Neural crest cell (in vitro differentiated cells): Measurements from ENCODE around the gene PRRC2C. TPM values are rescaled to one million over a fixed set of nuclear protein-coding genes. Genes with fewer than 3 reads are reported as not detected.
"Not testable (repeated sequence)": the region's sequence is repeated elsewhere in the genome, so short reads cannot be mapped to it uniquely, and the experiment has no call there.

Source experiments
- DNase-seq: peaks from one replicate; pipeline ENCODE4 v3.0.0; 2021; ENCODE audit warnings: low read depth, mixed read lengths, low spot score
- H3K27ac Mint-ChIP-seq: one replicate; pipeline ENCODE4 v1.8.0; 2021; ENCODE audit warnings: mild to moderate bottlenecking, mixed read lengths; ENCODE audit not compliant: unreplicated experiment
- H3K27me3 Mint-ChIP-seq: 2 replicates; pipeline ENCODE4 v1.8.0; 2021; ENCODE audit warnings: low read depth, mild to moderate bottlenecking, mixed read lengths
- H3K36me3 Mint-ChIP-seq: 2 replicates; pipeline ENCODE4 v1.8.0; 2021; ENCODE audit warnings: low read depth, mild to moderate bottlenecking, mixed read lengths
- H3K4me1 Mint-ChIP-seq: 2 replicates; pipeline ENCODE4 v1.8.0; 2021; ENCODE audit warnings: mixed read lengths
- H3K4me3 Mint-ChIP-seq: one replicate; pipeline ENCODE4 v1.8.0; 2021; ENCODE audit warnings: mild to moderate bottlenecking, mixed read lengths
- H3K9me3 Mint-ChIP-seq: 2 replicates; pipeline ENCODE4 v1.8.0; 2021; ENCODE audit warnings: mixed read lengths
- CTCF ChIP-seq: fragments of 200-600 bp; sonication (generic); conservative IDR thresholded peaks from 2 replicates; pipeline ENCODE4 v1.5.0; 2021; ENCODE audit warnings: antibody characterized with exemption, mild to moderate bottlenecking
- total RNA-seq: library from RNA; stranded (reverse); gene quantifications from 2 replicates; pipeline ENCODE4 v1.2.1, GENCODE V29; 2021

Gene PRRC2C
- total RNA-seq, 1 donor from 2014 or later = 218 TPM

DNA sequence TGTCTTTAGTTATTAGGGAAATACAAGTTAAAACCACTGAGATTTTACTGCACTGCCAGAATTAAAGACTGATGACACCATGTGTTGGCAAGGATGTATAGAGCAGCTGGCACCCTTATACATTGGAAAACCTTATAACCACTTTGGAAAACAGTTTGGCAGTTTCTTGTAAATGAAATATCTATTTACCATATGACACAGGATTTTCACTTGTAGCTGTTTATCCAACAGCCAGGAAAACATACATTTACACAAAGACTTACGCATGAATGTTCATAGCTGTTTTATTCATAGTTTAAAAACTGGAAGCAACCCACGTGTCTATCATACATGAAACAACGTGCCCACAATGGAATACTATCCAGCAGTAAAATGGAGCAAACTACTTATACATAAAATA, 45.3 kb downstream of the PRRC2C start:
- no peak for TF ChIP-seq CTCF
- Mint-ChIP-seq H3K27ac (no peak overlapping the region), H3K36me3 (peaks cover 29% of the 10 kb centered on the region)

DNA sequence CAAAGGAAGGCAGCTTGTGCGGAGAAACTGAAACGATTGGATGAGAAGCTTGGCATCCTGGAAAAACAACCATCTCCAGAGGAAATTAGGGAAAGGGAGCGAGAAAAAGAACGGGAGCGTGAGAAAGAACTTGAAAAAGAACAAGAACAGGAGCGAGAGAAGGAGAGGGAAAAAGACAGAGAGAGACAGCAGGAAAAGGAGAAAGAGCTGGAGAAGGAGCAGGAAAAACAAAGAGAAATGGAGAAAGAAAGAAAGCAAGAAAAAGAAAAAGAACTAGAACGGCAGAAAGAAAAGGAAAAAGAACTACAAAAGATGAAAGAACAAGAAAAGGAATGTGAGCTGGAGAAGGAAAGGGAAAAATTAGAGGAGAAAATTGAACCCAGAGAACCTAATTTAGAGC, 47.2 kb downstream of the PRRC2C start:
- Mint-ChIP-seq H3K27me3 (no peaks in the 10 kb centered on the region), H3K4me1 (no peaks in the 10 kb centered on the region), H3K36me3 (peaks cover 34% of the 10 kb centered on the region), H3K9me3 (no peaks in the 10 kb centered on the region), H3K27ac (no peak overlapping the region), H3K4me3 (no peak overlapping the region)
- no peak for TF ChIP-seq CTCF
- no peak for DNase-seq

More for the DNA sequence above, 45.3 kb downstream of the PRRC2C start:
- no peaks in the 10 kb centered on the region for H3K9me3 Mint-ChIP-seq
- H3K27me3 Mint-ChIP-seq = no peaks in the 10 kb centered on the region
- no peaks in the 10 kb centered on the region for H3K4me1 Mint-ChIP-seq
- no peak overlapping the region for H3K4me3 Mint-ChIP-seq
- no peak for DNase-seq

DNA sequence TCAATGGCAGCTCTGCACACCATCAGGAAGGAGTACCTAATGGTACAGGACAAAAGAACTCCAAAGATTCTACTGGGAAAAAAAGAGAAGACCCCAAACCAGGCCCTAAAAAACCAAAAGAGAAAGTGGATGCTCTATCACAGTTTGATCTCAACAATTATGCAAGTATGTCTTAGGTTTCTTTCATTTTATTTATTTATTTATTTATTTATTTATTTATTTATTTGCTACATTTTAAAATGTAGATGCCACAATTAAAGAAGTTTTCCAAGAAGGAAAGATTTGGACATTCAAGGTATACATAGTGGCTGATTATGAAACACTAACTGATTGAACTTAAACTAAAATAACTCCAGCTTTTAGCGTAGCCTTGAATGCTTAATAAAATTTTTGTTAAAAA, 60.2 kb downstream of the PRRC2C start:
- H3K27me3 Mint-ChIP-seq = no peaks in the 10 kb centered on the region
- H3K9me3 Mint-ChIP-seq = peaks cover 3% of the 10 kb centered on the region
- no peaks in the 10 kb centered on the region for H3K4me1 Mint-ChIP-seq
- DNase-seq = no peak
- H3K27ac Mint-ChIP-seq = no peak overlapping the region
- peaks cover 44% of the 10 kb centered on the region for H3K36me3 Mint-ChIP-seq
- H3K4me3 Mint-ChIP-seq = no peak overlapping the region
- no peak for TF ChIP-seq CTCF

DNA sequence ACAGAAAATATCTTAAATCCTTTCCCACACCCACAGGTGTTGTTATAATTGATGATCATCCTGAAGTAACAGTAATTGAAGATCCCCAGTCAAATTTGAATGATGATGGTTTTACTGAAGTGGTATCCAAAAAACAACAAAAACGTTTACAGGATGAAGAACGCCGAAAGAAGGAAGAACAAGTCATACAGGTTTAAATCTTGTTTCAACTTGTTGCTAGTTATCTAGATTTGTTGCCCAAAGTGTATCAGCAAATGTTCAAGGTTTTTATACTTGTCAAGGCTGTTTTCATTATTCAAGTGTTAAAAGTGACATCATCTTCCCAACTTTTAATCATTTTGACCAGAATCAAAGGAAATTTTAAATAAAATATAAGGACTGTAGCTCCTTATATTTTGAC, 64.7 kb downstream of the PRRC2C start:
- DNase-seq = no peak
- H3K4me1 Mint-ChIP-seq = no peaks in the 10 kb centered on the region
- peaks cover 10% of the 10 kb centered on the region for H3K9me3 Mint-ChIP-seq
- no peak overlapping the region for H3K27ac Mint-ChIP-seq
- H3K4me3 Mint-ChIP-seq = no peak overlapping the region
- no peak for TF ChIP-seq CTCF
- H3K36me3 Mint-ChIP-seq = peaks cover 67% of the 10 kb centered on the region
- no peaks in the 10 kb centered on the region for H3K27me3 Mint-ChIP-seq

GRCh38 chr1:171550598-171551100, 65.3 kb downstream of the PRRC2C start:
- H3K4me1 Mint-ChIP-seq, DNase-seq, H3K27ac Mint-ChIP-seq, H3K9me3 Mint-ChIP-seq, H3K4me3 Mint-ChIP-seq, H3K27me3 Mint-ChIP-seq: not testable (repeated sequence)
- peaks cover 70% of the 10 kb centered on the region for H3K36me3 Mint-ChIP-seq

- not testable (repeated sequence) for H3K4me1 Mint-ChIP-seq, DNase-seq, H3K27ac Mint-ChIP-seq, H3K27me3 Mint-ChIP-seq, H3K4me3 Mint-ChIP-seq
- peaks cover 17% of the 10 kb centered on the region for H3K9me3 Mint-ChIP-seq
- peaks cover 95% of the 10 kb centered on the region for H3K36me3 Mint-ChIP-seq
These were observed 68.6 kb downstream of the PRRC2C start for GRCh38 chr1:171553960-171554359.

DNA sequence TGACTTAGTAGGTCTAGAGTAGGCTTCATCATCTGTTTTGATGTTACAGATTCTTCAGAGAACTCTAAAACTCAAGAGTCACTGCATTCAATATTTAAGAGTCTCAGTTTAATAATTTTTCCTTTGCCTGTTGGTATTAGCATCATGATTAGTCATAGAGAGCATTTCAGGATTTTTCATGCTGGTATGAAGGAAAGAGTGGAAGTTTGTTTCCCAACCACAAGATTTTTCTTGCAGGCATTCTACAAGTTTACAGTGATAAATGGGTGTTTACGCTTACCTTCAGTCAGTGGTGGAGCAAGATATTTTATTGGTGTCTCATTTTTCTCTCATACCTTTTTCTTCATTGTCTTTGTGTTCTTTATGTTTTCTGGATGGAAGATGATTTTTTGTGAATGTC, 78.3 kb downstream of the PRRC2C start:
- H3K4me1 Mint-ChIP-seq = no peaks in the 10 kb centered on the region
- no peak overlapping the region for H3K4me3 Mint-ChIP-seq
- H3K9me3 Mint-ChIP-seq = peaks cover 3% of the 10 kb centered on the region
- peaks cover 29% of the 10 kb centered on the region for H3K36me3 Mint-ChIP-seq
- no peaks in the 10 kb centered on the region for H3K27me3 Mint-ChIP-seq
- DNase-seq = no peak
- no peak overlapping the region for H3K27ac Mint-ChIP-seq
- no peak for TF ChIP-seq CTCF
